GM23248 (cell line): ENCODE measurements around the gene SPATS2L. TPM values are rescaled to one million over a fixed set of nuclear protein-coding genes. Genes with fewer than 3 reads are reported as not detected.

Experiments
- DNase-seq: peaks from one replicate; pipeline ENCODE4 v3.0.0-alpha.2; 2015
- H2AFZ ChIP-seq: fragments of 200-600 bp; sonication (generic); 2 replicates; pipeline ENCODE4 v1.6.1; 2016; ENCODE audit warnings: antibody characterized with exemption
- H3F3A ChIP-seq: fragments of 200-600 bp; sonication (generic); 2 replicates; pipeline ENCODE4 v1.6.1; 2016; ENCODE audit warnings: mild to moderate bottlenecking, antibody characterized with exemption, mixed run types; ENCODE audit not compliant: insufficient read depth
- H3K27ac ChIP-seq: fragments of 200-600 bp; sonication (generic); 2 replicates; pipeline ENCODE4 v1.5.1; 2016; ENCODE audit warnings: mild to moderate bottlenecking
- H3K27me3 ChIP-seq: fragments of 200-600 bp; sonication (generic); replicated peaks from 2 replicates; pipeline ENCODE4 v1.6.1; 2016; ENCODE audit warnings: mild to moderate bottlenecking; ENCODE audit not compliant: insufficient read depth
- H3K36me3 ChIP-seq: fragments of 200-600 bp; sonication (generic); 2 replicates; pipeline ENCODE4 v1.6.1; 2016; ENCODE audit warnings: low read depth, mild to moderate bottlenecking
- H3K4me1 ChIP-seq: fragments of 200-600 bp; sonication (generic); 2 replicates; pipeline ENCODE4 v1.6.1; 2016; ENCODE audit warnings: mild to moderate bottlenecking; ENCODE audit not compliant: insufficient read depth
- H3K4me2 ChIP-seq: fragments of 200-600 bp; sonication (generic); one replicate; pipeline ENCODE4 v1.6.1; 2016; ENCODE audit warnings: mild to moderate bottlenecking; ENCODE audit not compliant: unreplicated experiment
- H3K4me3 ChIP-seq: fragments of 200-600 bp; sonication (generic); 2 replicates; pipeline ENCODE4 v1.5.1; 2016; ENCODE audit warnings: mild to moderate bottlenecking
- H3K79me2 ChIP-seq: fragments of 200-600 bp; sonication (generic); 2 replicates; pipeline ENCODE4 v1.6.1; 2016; ENCODE audit warnings: mild to moderate bottlenecking; ENCODE audit not compliant: insufficient read depth
- H3K9ac ChIP-seq: fragments of 200-600 bp; sonication (generic); 2 replicates; pipeline ENCODE4 v1.6.1; 2016; ENCODE audit warnings: mild to moderate bottlenecking
- H3K9me2 ChIP-seq: fragments of 200-600 bp; sonication (generic); 2 replicates; pipeline ENCODE4 v1.6.1; 2016; ENCODE audit warnings: mixed run types, mild to moderate bottlenecking, moderate library complexity; ENCODE audit not compliant: insufficient read depth
- H3K9me3 ChIP-seq: fragments of 200-600 bp; sonication (generic); one replicate; pipeline ENCODE4 v1.6.1; 2017; ENCODE audit warnings: low read depth
- H4K20me1 ChIP-seq: fragments of 200-600 bp; sonication (generic); 2 replicates; pipeline ENCODE4 v1.6.0; 2016; ENCODE audit not compliant: insufficient read depth
- EZH2 ChIP-seq: fragments of 200-600 bp; sonication (generic); IDR thresholded peaks from 2 replicates; pipeline ENCODE4 v1.6.1; 2018; ENCODE audit warnings: antibody characterized with exemption, mild to moderate bottlenecking; ENCODE audit not compliant: insufficient read depth, poor library complexity, severe bottlenecking
- EZH2phosphoT487 ChIP-seq: fragments of 200-600 bp; sonication (generic); IDR thresholded peaks from 2 replicates; pipeline ENCODE4 v1.6.1; 2018; ENCODE audit warnings: antibody characterized with exemption, moderate library complexity, mild to moderate bottlenecking, low read depth; ENCODE audit not compliant: insufficient read depth
- WGBS, 2 experiments: methylation state at CpG; one replicate each; pipeline ENCODE4 v1.1.6; 2015 to 2017; ENCODE audit warnings: low lambda C conversion rate in 2 of 2, low coverage in 1 of 2; ENCODE audit errors: missing lambda C conversion rate in 2 of 2; 5-methylcytosine and 5-hydroxymethylcytosine counted together
- in situ Hi-C: fragments of 300-500 bp; cut with MboI; formaldehyde crosslinking; loops from 2 replicates; pipeline ENCODE4 v1.15.0; 2020
- polyA plus RNA-seq: library from polyadenylated mRNA; unstranded; fragments of >200 nt; fragmentation: Nextera tagmentation; extraction: Ambion mirVana; gene quantifications from 2 replicates; pipeline ENCODE4 v1.2.1, GENCODE V29; 2016
- total RNA-seq: library from RNA; depleted of rRNA; stranded (reverse); fragments of >200 nt; shearing (Covaris generic); gene quantifications from 2 replicates; pipeline ENCODE4 v1.2.3, GENCODE V29; 2014

SPATS2L gene
- total and polyA plus RNA-seq, 2 experiments from 2014 or later: 78.3 to 128 TPM

- no peak for DNase-seq
- no peak overlapping the region for H3K9ac ChIP-seq
- in situ Hi-C loops: no loop called here
- no peaks in the 10 kb centered on the region for H3K79me2 ChIP-seq
- H3K27me3 ChIP-seq: no peaks in the 10 kb centered on the region
- WGBS, 2 experiments: 60 to 61% methylated on average over 5 of the region's 5 CpGs
- no peak overlapping the region for H3K4me2 ChIP-seq
- no peak overlapping the region for H2AFZ ChIP-seq
- no peaks in the 10 kb centered on the region for H3K9me3 ChIP-seq
- H3K36me3 ChIP-seq: no peaks in the 10 kb centered on the region
- H4K20me1 ChIP-seq: no peaks in the 10 kb centered on the region
- H3K9me2 ChIP-seq: no peaks in the 10 kb centered on the region
- H3K4me3 ChIP-seq: no peak overlapping the region
- no peak for TF ChIP-seq EZH2phosphoT487
- TF ChIP-seq EZH2: no peak
- no peak overlapping the region for H3K27ac ChIP-seq
- no peaks in the 10 kb centered on the region for H3F3A ChIP-seq
- H3K4me1 ChIP-seq: no peaks in the 10 kb centered on the region
Observed at GRCh38 chr2:200259577-200259957, 46.9 kb upstream of the SPATS2L start.

GRCh38 chr2:200262047-200262446, 44.4 kb upstream of the SPATS2L start:
- DNase-seq: no peak

GRCh38 chr2:200263279-200263678, 43.2 kb upstream of the SPATS2L start:
- Histone ChIP-seq H3K27me3 (no peaks in the 10 kb centered on the region), H3K9ac (no peak overlapping the region), H3K27ac (no peak overlapping the region), H3K4me3 (no peak overlapping the region), H3K4me1 (no peaks in the 10 kb centered on the region), H3K9me3 (no peaks in the 10 kb centered on the region), H4K20me1 (no peaks in the 10 kb centered on the region), H2AFZ (no peak overlapping the region), H3K36me3 (no peaks in the 10 kb centered on the region), H3K4me2 (no peak overlapping the region), H3K9me2 (no peaks in the 10 kb centered on the region), H3F3A (no peaks in the 10 kb centered on the region), H3K79me2 (no peaks in the 10 kb centered on the region)
- 48 to 64% methylated on average over 1 of the region's 1 CpG for WGBS, 2 experiments
- no peak for DNase-seq
- in situ Hi-C loops: no loop called here
- TF ChIP-seq EZH2phosphoT487 (no peak), EZH2 (no peak)

More at GRCh38 chr2:200262047-200262446, 44.4 kb upstream of the SPATS2L start:
- Histone ChIP-seq H3K9ac (no peak overlapping the region), H3K36me3 (no peaks in the 10 kb centered on the region), H3K79me2 (no peaks in the 10 kb centered on the region), H2AFZ (no peak overlapping the region), H3K27ac (no peak overlapping the region), H4K20me1 (no peaks in the 10 kb centered on the region), H3K27me3 (no peaks in the 10 kb centered on the region), H3F3A (no peaks in the 10 kb centered on the region), H3K4me1 (no peaks in the 10 kb centered on the region), H3K4me3 (no peak overlapping the region), H3K9me3 (no peaks in the 10 kb centered on the region), H3K9me2 (no peaks in the 10 kb centered on the region), H3K4me2 (no peak overlapping the region)
- 92 to 99% methylated on average over 2 of the region's 2 CpGs for WGBS, 2 experiments
- TF ChIP-seq EZH2: no peak
- no peak for TF ChIP-seq EZH2phosphoT487
- in situ Hi-C loops: no loop called here

GRCh38 chr2:200264631-200265030, 41.9 kb upstream of the SPATS2L start:
- H3K27me3 ChIP-seq: no peaks in the 10 kb centered on the region
- H3K4me1 ChIP-seq: no peaks in the 10 kb centered on the region
- DNase-seq: no peak
- no peak overlapping the region for H3K27ac ChIP-seq
- no peaks in the 10 kb centered on the region for H3F3A ChIP-seq
- no peaks in the 10 kb centered on the region for H3K9me3 ChIP-seq
- H3K36me3 ChIP-seq: no peaks in the 10 kb centered on the region
- no peak overlapping the region for H3K4me2 ChIP-seq
- in situ Hi-C loops: no loop called here
- no peak overlapping the region for H2AFZ ChIP-seq
- H3K9ac ChIP-seq: no peak overlapping the region
- no peaks in the 10 kb centered on the region for H3K79me2 ChIP-seq
- H3K4me3 ChIP-seq: no peak overlapping the region
- no peak for TF ChIP-seq EZH2phosphoT487
- 55 to 85% methylated on average over 2 of the region's 2 CpGs for WGBS, 2 experiments
- no peaks in the 10 kb centered on the region for H4K20me1 ChIP-seq
- H3K9me2 ChIP-seq: no peaks in the 10 kb centered on the region

GRCh38 chr2:200266406-200266805, 40.1 kb upstream of the SPATS2L start:
- no peak overlapping the region for H3K4me3 ChIP-seq

More at GRCh38 chr2:200266406-200266805, 40.1 kb upstream of the SPATS2L start:
- no peaks in the 10 kb centered on the region for H3K9me3 ChIP-seq
- H3K27ac ChIP-seq: no peak overlapping the region
- TF ChIP-seq EZH2phosphoT487: no peak
- no peak for TF ChIP-seq EZH2
- no peak overlapping the region for H3K9ac ChIP-seq
- no peaks in the 10 kb centered on the region for H3F3A ChIP-seq
- H2AFZ ChIP-seq: no peak overlapping the region
- 79 to 81% methylated on average over 5 of the region's 5 CpGs for WGBS, 2 experiments
- no peaks in the 10 kb centered on the region for H3K79me2 ChIP-seq
- no peak for DNase-seq
- H3K9me2 ChIP-seq: no peaks in the 10 kb centered on the region
- no peaks in the 10 kb centered on the region for H3K4me1 ChIP-seq
- in situ Hi-C loops: no loop called here
- H3K27me3 ChIP-seq: no peaks in the 10 kb centered on the region
- H4K20me1 ChIP-seq: no peaks in the 10 kb centered on the region
- no peaks in the 10 kb centered on the region for H3K36me3 ChIP-seq
- no peak overlapping the region for H3K4me2 ChIP-seq
